GM11168 (cell line): ENCODE measurements around the gene TRAP1.
"Not testable (repeated sequence)": the region's sequence is repeated elsewhere in the genome, so short reads cannot be mapped to it uniquely, and the experiment has no call there.

Experiments
- in situ Hi-C: fragments of 300-500 bp; cut with MboI; formaldehyde crosslinking; loops from one replicate; pipeline ENCODE4 v1.12.0; 2022; ENCODE audit warnings: low sequenced_read_pairs; ENCODE audit not compliant: unreplicated experiment

Gene TRAP1

GRCh38 chr16:3677994-3678393, 39.3 kb downstream of the TRAP1 start:
- in situ Hi-C loops = no loop called here

- in situ Hi-C loops = no loop called here
Observed at GRCh38 chr16:3675601-3676130, 41.7 kb downstream of the TRAP1 start.

GRCh38 chr16:3674513-3675295, 42.6 kb downstream of the TRAP1 start:
- in situ Hi-C loops = no loop called here

DNA sequence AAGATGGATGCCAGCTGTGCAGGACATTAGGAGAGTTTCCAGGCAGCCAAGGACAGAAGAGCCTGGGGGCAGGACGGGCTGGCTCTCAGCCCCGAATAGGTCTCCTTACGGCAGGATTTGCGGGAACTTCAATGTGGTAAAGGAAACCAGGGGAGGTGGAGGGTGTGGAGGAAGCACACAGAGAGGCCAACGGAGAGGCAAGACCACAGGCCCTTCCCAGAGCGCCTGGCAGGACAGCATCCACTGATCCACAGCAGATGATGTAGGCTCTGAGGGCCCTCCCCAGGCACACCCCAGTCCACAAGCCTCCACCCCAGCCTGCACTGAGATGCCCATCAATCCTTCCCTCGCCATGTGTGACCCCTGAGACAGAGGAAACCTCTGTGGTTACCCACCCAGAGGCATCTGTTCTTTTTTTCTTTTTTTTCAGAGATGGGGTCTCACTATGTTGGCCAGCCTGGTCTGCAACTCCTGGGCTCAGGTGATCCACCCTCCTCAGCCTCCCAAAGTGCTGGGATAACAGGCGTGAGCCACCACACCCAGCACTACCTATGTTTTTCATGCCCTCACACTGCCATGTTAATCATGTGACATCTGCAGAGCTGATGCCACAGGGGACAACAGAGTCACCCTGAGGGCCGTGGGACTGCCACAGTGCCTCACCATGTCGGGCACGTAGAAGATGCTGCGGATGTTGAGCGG, 43.5 kb downstream of the TRAP1 start:
- in situ Hi-C loops = no loop called here

DNA sequence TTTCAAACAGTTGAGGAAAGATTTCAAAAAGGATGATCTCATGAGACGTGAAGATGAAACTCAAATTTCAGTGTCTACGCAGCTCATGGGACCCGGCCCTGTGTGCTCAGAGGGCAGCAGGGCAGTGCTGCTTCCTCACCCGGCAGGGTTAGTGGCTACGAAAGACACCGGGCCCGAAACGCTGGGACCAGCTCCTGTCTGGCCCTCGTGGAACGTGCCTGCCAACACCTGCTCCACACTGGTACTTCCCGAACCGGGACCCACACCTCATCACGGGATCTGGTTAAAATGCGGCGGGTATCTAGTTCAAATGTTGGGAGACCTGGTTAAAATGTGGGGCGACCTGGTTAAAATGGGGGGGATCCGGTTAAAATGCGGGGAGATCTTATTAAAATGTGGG, 44.1 kb downstream of the TRAP1 start:
- in situ Hi-C loops = no loop called here

GRCh38 chr16:3672571-3673041, 44.7 kb downstream of the TRAP1 start:
- in situ Hi-C loops = no loop called here

- in situ Hi-C loops = no loop called here
Observed at GRCh38 chr16:3671424-3671823, 45.9 kb downstream of the TRAP1 start.

DNA sequence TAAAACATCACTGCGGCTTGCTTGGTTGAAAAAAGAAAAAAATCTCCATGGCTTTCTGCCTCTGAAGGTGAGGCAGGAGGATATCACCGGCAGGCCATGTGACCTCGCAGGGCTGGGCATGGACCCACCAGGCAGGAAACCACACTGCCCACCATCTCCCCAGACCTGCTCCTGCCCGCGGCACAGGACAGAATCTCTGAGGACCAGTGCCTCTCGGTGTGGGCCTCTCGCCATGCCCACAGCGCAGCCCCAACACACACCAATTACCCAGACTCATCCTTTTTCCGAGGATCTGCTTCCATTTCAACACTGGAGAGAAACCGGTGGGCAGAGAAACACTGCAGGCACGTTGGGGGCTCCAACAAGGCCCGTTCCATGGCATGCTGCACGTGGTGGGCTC, 46.6 kb downstream of the TRAP1 start:
- in situ Hi-C loops = no loop called here

DNA sequence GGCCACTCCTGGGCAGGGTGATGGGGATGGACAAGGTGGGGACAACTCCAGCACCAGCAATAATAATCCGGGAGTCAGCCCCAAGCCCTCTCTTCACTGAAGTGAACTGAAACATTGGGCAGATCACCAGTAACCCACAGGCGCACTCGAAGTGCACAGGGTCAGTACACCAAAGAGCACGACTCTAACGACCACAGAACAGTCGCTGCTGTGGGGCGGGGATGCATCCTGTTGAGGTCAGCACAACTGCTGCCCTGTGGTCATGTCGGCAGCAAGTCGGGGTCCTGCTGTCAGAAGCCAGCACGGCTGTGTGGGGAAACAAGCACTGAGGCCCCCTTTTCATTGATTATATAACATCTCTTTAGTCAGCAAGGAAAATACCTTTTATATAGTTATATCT, 48.2 kb downstream of the TRAP1 start:
- in situ Hi-C loops = no loop called here

DNA sequence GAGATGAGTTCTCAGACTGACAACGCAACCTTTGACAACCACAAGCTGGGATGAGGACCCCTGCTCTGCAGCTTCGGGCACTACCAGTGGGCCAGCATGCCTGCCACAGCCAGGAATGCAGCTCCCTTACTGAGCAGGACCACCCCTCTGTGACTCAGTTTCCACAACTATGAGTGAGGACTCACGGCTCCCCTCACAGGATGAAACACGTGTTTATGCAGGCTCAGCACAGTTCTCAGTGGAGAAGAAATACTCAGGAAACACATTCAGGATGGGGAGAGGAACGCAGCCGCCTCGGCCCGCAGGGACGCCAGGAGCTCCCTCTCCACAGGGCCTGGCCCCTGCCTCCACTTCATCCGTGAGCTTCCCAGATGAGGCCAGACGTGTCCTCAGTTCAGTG, 48.7 kb downstream of the TRAP1 start:
- in situ Hi-C loops = no loop called here

GRCh38 chr16:3665508-3665907, 51.8 kb downstream of the TRAP1 start:
- in situ Hi-C loops = no loop called here

- in situ Hi-C loops = no loop called here
Observed at GRCh38 chr16:3664187-3664896, 53.0 kb downstream of the TRAP1 start.

DNA sequence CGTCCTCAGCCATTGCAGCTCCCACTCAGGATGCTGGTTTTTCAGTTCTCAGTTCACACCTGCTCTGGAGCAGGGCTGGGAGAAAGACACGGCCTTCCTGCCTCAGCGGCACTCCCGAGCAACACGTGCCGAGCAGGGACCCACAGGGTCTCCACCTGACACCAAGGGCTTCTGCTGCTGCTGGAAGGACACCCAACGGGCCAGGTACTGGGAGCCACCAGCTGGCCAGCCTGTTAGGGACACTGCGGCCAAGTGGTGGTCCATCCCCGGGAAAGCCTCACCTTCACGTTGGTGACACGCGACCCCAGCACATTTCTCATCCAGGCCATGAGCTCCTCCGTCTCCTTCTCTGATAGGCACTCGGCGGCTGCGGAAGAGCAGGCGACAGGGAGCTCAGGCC, 54.7 kb downstream of the TRAP1 start:
- in situ Hi-C loops = no loop called here

GRCh38 chr16:3661922-3662321, 55.4 kb downstream of the TRAP1 start:
- in situ Hi-C loops = no loop called here

DNA sequence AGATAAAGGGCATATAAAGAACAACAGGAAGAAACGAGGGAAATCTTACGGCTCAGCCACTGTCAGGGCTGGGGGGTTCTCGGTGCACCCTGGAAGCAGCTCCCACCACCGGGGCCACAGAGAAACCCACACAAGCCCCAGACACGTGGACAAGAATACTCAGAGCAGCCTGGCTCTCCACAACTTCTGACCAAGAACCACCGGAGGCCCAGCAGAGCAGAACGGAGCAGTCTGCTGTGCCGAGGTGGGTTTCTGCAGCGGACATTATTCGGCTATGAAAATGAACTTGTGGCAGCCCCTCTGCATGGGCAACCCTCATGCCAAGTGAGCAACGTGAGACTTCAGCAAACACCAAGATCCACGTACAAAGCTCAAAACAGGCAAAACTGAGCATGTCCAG, 56.0 kb downstream of the TRAP1 start:
- in situ Hi-C loops = no loop called here

- in situ Hi-C loops = no loop called here
Observed at GRCh38 chr16:3659251-3659650, 58.1 kb downstream of the TRAP1 start.

GRCh38 chr16:3656491-3657468, 60.5 kb downstream of the TRAP1 start:
- in situ Hi-C loops = no loop called here

- in situ Hi-C loops = not testable (repeated sequence)
Observed at GRCh38 chr16:3656160-3656490, 61.2 kb downstream of the TRAP1 start.

GRCh38 chr16:3655396-3656159, 61.7 kb downstream of the TRAP1 start:
- in situ Hi-C loops = no loop called here
